GM18498 (cell line): ENCODE measurements around the gene RSPH6A.
A peak's percentile ranks its signal among the peaks of the same experiment; 100 is the strongest.
"Not testable (repeated sequence)": the region's sequence is repeated elsewhere in the genome, so short reads cannot be mapped to it uniquely, and the experiment has no call there.

Experiments used
- ATAC-seq: cut with Tn5 transposase; IDR thresholded peaks from one replicate; pipeline ENCODE4 v1.9.1; 2021; ENCODE audit warnings: mild to moderate bottlenecking, moderate library complexity; ENCODE audit not compliant: unreplicated experiment

RSPH6A gene

DNA sequence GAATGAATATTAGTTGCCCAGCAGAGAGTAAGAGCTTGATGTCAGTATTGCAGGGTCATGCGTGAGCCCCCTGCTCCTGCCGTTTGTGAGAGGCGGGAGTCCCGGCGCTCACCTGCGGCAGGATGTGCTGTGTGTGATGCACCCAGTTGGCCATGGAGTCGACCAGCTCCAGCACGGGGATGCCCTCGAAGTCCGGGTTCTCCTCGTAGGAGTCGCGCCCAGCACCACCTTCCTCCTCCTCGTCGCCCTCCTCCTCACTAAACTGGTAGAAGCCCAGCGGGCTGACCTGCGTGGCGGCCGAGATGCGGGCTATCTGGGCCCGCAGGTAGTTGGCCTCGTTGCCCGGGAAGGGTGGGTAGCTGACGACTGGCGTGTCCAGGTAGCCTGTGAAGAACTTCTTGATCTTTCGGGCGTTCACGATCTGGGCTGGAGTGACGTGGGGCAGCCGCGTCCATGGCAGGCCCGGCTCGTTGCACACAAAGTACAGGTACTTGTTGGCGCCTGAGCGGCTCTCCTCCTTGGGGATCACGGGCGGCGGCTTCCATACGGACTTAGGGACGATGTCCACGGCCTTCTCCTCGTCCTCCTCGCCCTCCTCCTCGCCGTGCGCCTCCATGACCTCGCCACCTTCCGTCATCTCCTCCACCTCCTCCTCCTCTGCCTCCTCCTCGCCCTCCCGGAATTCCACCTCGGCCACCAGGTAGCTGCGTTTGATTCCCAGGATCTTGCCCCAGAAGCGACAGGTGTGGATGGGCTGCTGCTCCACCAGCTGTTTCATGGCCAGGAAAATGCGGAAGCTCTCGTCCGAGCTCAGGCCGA, 10.8 kb downstream of the RSPH6A start:
- ATAC-seq = no peak

DNA sequence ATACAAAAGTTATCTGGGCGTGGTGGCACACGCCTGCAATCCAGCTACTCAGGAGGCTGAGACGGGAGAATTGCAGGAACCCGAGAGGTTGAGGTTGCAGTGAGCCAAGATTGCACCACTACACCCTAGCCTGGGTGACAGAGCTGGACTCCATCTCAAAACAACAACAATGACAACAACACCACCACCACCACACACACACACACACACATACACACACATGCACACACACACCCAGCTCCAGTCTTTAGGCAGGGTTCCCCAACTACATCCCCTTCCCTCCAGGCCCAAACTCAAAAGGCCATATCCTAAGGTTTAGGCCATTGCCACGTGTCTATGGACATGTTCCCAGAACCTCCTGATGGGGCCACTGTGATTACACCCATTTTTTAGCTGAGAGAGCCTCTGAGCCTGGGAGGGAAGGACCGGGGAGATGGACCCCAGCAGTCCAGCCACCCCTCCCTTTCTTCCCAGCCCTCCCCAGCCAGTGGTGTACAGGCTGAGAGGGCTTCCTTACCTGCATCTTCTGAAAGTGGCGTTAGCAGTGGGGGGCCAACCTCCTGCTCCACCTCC, 13.4 kb downstream of the RSPH6A start:
- no peak for ATAC-seq

DNA sequence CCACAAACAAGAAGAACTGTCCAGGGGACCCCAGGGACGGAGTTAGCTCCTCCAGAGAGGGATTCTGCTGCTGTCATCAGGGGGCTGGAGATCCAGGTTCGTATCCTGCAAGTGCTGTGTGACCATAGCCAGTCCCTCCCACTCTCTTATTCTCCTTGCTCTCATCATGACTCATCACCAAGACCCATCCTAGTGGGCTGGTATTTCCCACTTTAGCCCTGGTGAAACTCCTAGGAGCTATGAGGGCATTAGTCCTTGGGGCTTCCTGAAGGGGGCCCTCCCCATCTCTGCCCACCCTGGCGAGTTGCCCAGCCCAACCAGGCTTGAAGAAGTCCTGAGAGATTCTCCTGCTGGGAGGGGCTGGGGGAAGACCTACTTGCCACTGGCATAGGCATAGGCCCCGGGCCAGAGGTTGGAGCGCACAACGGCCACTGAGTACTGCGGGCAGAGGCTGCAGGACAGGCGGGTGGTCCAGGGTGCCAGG, 15.0 kb downstream of the RSPH6A start:
- no peak for ATAC-seq

DNA sequence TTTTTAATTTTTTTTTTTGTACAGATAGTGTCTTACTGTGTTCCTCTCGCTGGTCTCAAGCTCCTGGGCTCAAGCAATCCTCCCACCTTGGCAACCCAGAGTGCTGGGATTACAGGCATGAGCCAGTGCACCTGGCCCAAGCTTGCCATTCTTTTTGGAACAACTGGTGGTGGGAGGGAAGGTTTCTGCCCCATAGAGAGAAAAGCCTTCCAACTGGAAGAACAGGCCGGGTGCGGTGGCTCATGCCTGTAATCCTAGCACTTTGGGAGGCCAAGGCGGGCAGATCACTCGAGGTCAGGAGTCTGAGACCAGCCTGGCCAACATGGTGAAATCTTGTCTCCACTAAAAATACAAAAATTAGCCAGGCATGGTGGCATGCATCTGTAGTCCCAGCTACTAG, 15.6 kb downstream of the RSPH6A start:
- ATAC-seq = not testable (repeated sequence)

DNA sequence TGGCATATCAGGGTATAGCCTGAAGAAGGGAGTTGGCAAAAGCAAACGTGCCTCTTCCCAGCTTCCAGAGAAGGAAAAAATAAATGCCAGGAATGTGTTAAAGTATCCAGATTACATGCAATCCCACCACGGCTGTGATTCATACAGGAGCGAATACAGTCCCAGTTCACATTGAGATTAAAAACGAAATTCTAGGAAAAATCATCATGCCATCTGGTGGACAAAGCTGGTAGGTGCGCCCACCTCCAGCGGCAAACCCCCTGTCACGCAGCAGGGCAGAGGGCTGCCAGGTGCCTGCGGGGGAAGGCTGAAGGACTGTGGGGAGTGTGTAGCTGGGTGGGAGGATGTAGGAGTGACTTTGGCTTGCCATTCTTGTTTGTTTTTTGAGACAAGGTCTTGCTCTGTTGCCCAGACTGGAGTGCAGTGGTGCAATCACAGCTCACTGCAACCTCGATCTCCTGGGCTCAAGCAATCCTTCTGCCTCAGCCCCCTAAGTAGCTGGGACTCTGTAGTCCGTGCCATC, 16.1 kb downstream of the RSPH6A start:
- ATAC-seq = no peak

DNA sequence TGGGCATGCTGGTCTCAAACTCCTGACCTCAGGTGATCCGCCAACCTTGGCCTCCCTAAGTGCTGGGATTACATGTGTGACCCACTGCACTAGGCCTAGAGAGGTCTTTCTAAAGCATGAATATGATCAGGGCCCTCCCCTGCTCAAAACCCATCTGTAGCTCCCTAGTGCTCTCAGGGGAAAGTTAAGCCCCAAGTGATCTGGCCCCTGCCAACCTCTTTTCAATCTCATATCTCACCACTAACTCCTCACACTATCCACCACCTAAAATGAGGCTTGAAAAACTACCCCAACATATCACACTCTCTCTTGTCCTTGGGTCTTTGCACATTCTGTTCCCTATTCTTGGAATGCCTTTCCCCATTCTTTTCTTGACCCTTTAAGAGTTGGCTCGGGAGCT, 20.5 kb downstream of the RSPH6A start:
- ATAC-seq = no peak

DNA sequence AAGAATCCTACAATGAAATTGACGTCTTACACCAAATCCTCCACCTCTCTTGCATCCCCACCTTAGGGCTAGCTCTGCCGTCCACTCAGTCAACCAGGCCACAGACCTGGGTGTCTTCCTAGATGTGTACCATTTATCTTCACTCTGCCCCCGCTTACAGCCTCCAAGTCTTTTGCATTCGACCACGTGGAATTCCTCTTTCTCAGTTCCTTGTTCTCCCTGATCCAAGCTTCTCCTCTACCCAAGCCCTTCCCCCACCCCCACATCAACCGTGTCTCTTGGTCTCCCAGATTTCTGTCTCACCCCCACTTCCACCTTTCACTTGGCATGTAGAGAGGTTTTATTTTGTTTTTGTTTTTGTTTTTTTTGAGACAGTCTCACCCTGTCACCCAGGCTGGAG, 21.2 kb downstream of the RSPH6A start:
- no peak for ATAC-seq

DNA sequence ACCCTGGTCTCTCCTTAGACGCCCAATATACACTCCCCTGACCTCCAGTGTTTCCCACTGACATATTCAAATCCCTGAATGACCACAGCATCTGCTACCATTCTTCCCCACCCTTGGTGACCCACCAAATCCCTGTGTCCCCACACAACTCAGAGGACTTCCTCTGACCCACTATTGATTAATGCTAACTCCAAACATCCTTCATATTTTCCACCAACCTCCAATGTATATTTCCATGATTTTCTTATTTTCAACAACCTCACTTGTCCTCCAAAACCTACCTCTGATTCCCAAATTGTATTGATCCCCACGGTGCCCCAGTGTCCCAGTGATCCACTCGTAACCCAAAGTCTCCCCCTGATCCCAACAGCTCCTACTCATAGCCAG, 21.9 kb downstream of the RSPH6A start:
- ATAC-seq = no peak

DNA sequence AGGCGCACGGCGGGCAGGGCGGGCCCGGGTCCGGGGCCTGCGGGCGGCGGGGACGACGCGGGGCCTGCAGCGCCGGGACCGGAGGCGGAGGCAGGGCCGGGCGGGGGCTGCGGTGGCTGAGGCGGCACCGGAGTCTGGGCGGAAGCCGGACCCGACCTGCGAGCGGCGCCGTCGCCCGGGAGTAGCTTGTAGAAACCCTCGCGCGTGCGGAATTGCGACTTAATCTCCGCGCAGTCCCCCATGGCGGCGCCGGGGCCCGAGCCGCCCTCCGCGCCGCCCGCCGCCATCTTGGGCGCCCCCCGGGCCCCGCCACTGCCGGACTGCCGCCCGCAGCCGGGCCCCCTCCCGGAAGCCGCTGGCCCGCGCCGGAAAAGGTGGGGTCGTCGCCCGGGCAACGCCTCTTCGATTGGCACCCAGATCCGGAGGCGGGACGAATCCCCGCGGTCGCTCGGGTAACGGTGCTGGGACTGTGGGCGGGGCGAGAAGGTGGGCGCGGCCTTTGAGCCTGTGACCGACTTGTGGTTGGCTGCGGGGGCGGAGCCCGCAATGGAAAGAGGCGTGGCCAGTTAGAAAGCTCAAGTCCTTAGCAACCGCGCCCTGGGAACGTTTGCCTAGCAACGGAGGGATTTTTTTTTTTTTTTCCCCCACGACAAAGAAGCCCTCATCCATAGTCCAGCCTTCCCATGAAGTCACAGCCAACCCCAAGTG, 22.5 kb downstream of the RSPH6A start, which contains the start of gene DMWD:
Gene DMWD, minus strand, starts transcription at position 376 of the 708 bp plus-strand sequence. Its CDS starts 89 bp downstream, at position 287.
- peak; percentile 96 for ATAC-seq

DNA sequence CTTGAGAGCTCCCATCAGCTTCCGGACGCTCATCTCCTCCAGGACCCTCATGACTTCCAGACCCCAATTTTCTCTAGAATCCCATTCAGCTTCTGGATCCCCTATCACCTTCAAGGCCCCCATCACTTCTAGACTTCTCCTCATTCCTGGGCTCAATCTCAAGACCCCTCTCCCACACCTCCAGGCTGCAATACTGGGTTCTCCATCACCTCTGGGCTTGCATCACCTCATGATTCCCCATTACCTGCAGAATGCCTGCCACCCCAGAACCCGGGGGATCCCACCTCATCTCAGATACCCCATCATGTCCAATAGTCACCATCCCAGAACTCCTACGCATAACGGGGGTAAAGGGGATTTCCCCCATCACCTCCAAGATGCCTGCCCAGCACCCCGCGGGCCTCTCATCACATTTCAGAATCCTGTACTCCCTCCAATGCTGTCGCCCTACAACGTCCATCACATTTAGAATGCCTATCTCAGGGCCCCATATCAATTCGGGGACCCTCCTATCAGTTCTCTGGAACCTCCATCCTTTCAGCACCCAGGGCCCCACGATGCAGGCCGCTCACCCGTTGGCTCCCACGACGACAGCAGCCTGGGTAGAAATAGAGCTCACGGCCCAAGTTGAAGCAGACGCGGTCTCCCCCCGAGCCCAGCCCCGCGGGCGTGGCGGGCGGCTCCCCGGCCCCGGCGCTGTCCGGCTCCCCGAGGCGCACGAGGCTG, 23.2 kb downstream of the RSPH6A start:
- ATAC-seq = no peak

DNA sequence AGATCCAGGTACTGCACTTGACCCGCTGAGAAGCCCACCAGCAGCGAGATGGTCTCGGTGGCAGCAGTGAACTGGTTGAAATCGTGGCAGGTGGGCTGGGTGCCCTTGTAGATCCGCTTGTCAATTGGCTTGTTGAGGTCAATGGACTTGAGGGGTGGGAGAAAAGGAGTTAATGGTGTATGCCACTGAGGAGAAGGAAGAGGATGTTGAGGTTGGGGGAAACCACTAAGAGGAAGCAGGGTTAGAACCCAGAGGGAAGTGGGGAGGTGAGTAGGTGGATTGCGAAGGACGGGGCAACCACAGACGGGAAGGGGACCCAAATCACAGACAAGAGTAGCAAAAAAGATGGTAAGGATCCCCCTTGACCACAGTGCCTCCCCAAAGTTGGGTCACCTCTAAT, 24.2 kb downstream of the RSPH6A start:
- no peak for ATAC-seq

DNA sequence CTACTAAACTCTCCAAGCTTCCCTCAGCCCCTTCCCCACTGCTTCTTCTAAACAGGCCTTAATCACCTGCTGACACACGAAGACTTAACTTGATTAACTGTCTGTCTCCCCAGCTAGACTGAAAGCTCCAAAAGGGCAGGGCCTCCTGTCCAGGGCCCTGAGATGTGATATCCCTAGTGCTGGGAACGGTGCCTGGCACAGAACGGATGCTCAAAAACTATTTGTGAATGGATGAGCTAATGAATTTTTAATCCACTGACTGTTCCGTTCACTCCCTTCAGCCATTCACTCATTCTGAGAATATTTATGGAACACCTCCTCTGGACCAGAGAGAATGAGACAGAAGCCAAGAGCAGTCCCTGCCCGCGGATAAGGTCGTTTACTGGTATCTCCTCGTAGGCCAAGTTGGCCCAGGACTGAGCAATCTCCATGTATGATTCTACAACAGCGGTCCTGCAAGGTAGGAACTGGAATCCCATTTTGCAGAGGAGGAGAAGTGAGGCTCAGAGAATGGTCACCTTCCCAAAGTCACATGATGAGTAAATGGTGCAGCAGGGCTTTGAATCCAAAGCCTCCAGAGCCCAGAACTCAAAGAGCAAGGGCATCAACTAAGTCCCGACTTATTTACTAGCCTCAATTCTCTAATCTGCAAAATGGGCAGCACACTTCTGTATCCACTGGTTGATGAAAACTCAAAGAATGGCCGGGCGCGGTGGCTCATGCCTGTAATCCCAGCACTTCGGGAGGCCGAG, 25.9 kb downstream of the RSPH6A start:
- ATAC-seq = no peak

DNA sequence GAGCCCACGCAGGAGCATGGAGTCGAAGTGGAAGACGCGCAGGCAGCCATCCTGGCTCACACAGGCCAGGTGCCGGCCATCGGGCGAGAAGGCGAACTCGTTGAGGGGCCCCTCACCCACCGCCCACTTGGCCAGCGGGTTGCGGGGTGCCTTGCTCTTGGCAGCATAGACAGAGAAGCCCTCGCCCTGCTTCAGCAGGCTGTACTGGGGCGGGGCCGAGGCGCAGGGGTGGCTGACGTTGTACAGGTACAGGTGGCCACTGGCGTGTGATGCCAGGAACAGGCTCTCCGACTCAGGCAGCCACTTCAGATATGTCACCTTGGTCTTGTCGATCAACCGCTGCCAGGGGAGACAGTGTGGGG, 28.6 kb downstream of the RSPH6A start:
- no peak for ATAC-seq

DNA sequence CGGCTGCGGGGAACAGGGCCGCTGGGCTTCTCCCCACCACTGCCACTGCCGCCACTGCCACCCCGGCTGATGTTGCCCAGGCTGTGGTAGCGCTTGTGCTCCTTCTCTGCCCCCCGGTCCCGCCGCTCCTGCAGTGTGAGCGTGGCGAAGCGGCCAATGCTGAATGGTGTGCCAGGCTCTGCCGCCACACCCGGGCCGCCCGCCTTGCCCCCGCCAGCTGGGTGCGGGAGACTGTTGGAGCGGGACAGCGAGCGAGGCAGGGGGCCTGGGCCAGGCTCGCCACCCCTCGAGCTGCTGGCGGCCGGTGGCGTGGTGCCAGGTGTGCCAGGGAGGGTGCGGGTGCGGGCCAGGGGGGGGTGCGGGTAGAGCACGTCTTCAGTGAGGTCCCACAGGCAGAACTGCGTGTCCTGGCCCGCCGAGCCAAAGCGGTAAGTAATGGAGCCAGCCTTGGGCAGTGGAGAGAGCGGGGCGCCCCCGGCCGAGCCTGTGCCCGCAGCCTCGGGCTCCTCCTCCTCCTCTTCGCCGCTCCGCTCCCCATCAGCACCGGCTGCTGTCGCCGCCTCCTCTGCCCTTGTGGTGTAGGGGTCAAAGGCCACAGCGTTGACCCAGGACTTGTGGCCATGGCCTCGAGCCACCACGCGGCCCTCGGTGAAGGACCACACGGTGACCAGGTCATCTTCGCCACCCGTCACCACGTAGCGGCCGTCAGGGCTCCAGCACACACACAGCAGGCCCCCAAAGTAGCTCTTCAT, 29.2 kb downstream of the RSPH6A start:
- ATAC-seq = no peak

DNA sequence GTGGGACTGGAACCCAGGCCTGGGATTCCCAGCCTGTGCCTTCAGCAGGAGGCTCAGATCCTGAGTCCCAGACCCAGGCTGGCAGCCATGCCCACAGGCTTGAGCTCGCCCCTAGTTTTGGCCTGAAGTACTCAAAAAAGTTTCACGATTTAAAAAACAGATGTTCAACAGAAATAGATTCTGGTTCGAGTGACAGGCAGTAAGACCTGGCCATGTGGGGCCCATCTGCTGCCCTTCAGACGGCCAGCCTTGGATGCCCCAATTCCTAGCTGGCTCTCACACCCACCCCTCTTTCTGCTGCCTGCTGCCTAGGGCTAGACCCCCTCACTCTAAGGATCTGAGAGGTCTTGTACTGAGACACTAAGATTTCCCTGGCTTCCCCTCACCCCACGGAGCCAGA, 30.0 kb downstream of the RSPH6A start:
- no peak for ATAC-seq

DNA sequence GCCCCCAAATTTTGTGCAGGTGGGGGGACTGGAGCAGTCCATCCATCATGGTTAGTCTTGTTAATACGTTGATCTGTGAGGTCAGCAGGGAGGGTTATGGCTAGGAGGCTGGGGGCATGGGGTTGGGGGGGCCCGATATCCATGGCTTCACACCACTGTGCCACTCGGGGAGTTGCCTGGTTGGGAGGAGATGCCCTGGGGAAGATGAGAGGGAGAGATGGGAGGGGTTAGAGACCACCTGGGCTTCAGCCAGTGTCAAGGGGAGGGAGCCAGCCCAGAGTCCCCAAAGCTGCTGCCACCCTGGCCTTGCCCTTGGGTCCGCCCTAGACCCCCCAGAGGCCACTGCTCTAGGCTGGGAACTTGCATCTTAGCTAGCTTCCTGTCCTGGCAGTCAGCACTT, 31.0 kb downstream of the RSPH6A start:
- ATAC-seq = no peak

DNA sequence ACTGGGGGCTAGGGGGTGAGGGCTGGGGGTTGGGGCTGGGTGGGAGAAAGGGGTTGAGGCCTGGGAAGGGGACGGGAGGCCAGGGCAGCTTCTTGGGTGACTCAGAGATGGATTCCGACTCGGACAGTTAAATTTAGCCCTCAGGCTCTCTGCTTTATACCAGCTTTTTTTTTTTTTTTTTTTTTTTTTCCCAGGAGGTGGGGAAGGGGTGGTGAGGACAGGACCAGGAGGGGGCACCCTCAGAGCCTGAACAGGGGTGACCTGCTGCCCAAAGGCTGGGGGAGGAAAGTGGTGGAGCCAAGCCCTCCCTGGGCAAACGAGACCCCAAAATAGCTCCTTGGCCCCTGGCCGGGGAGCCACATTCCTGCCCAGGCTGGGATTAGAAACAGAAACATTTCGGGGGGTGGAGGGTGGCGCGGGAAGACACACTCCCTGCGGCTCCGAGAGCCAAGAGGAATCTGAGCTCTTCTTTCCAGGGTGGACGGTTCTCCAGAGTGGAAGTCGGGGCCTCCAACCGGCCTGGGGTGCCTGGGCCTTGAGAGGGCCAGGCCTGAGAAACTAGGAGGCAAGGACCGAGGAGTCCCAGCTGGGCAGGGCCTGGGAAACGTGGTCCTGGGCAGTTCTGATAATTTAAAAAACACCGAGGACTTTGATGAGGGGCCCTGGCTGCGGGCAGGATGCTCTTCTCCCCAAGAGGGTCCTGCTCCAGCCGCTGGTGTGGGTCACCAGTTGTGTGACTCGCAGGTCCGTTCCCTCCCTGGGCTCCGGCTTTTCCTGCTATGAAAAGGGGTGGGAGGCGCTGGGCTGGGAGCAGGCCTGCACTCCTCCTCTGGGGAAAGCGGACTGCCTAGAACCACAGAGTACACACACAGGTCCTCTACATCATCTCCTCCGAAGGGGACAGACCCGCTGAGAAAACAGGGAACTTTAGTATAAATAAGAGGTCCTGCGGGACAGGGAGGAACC, 32.0 kb downstream of the RSPH6A start:
- ATAC-seq = no peak

DNA sequence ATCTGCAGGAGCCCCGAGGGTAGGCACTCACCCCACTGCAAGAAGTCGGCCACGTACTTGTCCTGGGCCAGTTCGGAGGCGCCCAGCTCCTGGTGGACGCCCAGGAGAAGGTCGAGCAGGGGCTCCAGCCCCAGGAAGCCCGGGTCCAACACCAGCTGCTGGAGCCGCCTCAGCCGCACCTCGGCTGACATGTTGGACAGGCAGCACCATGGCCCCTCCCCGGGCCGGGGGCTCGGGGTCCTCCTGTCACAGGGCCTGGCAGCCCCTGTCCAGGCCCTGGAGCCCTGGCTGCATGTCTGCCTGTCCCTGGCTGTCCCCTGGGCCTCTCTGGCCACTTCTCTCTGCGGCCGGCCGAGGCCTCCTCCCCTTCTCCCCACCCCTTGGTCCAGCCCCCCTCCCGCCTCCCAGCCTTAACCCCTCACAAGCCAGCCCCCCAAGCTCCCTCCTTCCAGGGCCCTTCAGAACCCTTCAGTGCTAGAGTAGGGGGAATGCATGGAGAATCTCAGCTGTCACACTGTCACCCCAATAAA, 32.9 kb downstream of the RSPH6A start, which contains the start of gene DMPK:
Gene DMPK, minus strand, starts transcription at position 329 of the 530 bp plus-strand sequence. Its CDS starts 138 bp downstream, at position 191.
- ATAC-seq = no peak
